Dermis blood vessel endothelial cell (primary cell): ENCODE data around the gene USP50. TPM values are rescaled to one million over a fixed set of nuclear protein-coding genes. Genes with fewer than 3 reads are reported as not detected.
"Not testable (repeated sequence)": the region's sequence is repeated elsewhere in the genome, so short reads cannot be mapped to it uniquely, and the experiment has no call there.

ENCODE experiments used
- DNase-seq: peaks from one replicate; pipeline ENCODE4 v3.0.0; 2010
- total RNA-seq: library from RNA; depleted of rRNA; stranded (reverse); fragments of >200 nt; gene quantifications from 2 replicates; pipeline ENCODE4 v1.2.3, GENCODE V29; 2014

The USP50 gene
- total RNA-seq, 1 donor from 2014 or later, result not detected

GRCh38 chr15:50501815-50502214 is 44.7 kb downstream of the USP50 start:
- no peak for DNase-seq

GRCh38 chr15:50500352-50500751 is 46.1 kb downstream of the USP50 start:
- DNase-seq, result peak; percentile 4

- DNase-seq, result no peak
These were observed 49.8 kb downstream of the USP50 start for GRCh38 chr15:50496692-50497091.

GRCh38 chr15:50494547-50494946 is 51.9 kb downstream of the USP50 start:
- not testable (repeated sequence) for DNase-seq

GRCh38 chr15:50493625-50494024 is 52.8 kb downstream of the USP50 start:
- no peak for DNase-seq

GRCh38 chr15:50487287-50487686 is 59.2 kb downstream of the USP50 start:
- no peak for DNase-seq

GRCh38 chr15:50485389-50485788 is 61.1 kb downstream of the USP50 start:
- no peak for DNase-seq

- no peak for DNase-seq
These were observed 61.7 kb downstream of the USP50 start for GRCh38 chr15:50484781-50485180.

- DNase-seq, result no peak
These were observed 70.3 kb downstream of the USP50 start for GRCh38 chr15:50476143-50476542.

- no peak for DNase-seq
These were observed 75.4 kb downstream of the USP50 start for GRCh38 chr15:50471072-50471471.

- peak; percentile 8 for DNase-seq
These were observed 82.8 kb downstream of the USP50 start for GRCh38 chr15:50463423-50464358.

GRCh38 chr15:50458348-50459112 is 87.9 kb downstream of the USP50 start:
- no peak for DNase-seq

- DNase-seq, result no peak
These were observed 93.5 kb downstream of the USP50 start for GRCh38 chr15:50452927-50453326.

Other genes starting within 250 kb of the USP50 start
- gene GABPB1, start 191.5 kb downstream of the USP50 start, total RNA-seq, result 110 and 113 TPM in 2 replicates
- 51.6 and 80.5 TPM in 2 replicates for gene USP8, start 122.3 kb downstream of the USP50 start, total RNA-seq
- gene TRPM7, start 140.1 kb upstream of the USP50 start, total RNA-seq, result 37.1 and 40.2 TPM in 2 replicates
- 114 and 173 TPM in 2 replicates for gene SPPL2A, start 219.0 kb upstream of the USP50 start, total RNA-seq